NOMO-1 (cell line): ENCODE results near the gene RBPMS2.

Experiments used
- DNase-seq, 2 experiments: peaks; one replicate each; lab custom pipeline; 2025; ENCODE audit not compliant: unreplicated experiment in 2 of 2; lab: John Stamatoyannopoulos, UW

Gene RBPMS2

DNA sequence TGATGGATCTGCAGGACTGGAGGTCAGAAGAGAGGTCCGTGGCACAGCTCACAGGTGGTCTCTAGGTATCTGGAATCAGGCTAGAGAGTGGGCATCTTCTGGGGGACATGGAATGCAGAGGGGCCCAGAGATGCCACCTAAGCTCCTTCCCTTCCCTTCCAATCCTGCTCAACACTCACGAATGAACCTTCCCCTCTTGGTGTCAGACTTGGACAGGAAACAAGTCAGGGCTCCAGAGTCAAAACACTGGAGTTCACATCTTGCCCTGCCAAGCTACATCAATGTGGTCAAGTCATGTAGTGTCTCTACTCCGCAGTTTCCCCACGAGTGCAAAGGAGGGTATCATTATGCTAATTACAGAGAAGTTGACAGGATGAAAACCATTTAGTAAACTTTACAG is 16.0 kb upstream of the RBPMS2 start:
- DNase-seq = no peak

DNA sequence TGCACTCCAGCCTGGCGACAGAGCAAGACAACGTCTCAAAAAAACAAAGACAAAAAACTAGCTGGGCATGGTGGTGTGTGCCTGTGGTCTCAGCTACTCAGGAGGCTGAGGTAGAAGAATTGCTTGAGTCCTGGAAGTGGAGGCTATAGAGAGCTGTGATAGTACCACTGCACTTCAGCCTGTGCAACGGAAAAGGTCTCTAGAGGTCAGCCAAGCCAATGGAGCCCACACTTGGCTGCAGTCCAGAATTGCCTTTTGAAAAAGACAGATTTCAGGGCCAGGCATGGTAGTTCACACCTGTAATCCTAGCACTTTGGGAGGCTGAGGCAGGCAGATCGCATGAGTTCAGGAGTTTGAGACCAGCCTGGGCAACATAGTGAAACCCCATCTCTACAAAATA is 8.4 kb upstream of the RBPMS2 start:
- no peak for DNase-seq

DNA sequence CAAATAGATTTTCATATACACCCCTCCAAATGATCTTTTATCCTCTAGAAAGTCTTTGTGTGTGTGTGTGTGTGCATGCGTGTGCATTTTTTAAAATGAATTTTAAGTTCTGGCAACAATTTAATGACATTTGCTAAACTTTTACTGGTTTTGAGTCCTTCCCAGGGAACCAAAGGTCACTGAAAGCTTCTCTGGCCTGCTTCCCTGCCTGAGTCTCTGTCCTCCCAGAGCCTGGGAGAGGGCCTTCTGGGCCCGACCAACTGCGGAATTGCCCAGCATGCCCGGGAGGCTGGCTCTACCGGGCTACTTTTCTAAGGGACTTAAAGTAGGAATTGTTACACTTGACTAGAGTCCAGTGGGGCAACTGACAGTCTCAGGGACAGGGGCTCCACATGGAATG is 7.4 kb upstream of the RBPMS2 start:
- DNase-seq = no peak

DNA sequence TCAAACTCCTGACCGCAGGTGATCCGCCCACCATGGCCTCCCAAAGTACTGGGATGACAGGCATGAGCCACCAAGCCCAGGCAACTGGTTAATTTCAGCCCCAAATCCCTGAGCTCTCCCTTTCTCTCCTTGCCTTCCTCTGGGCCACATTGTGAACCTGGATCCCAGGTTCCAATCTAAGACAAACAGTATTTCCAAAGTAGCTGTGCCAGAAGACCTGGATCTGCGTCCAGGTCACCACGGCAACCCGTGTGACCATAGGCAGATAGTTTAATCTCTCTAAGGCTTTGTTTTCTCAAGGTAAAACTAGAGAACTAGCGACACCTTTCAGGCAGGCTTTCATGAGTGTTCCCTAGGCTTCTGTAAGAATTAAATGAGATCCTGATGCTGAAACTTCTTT is 5.9 kb upstream of the RBPMS2 start:
- no peak for DNase-seq

DNA sequence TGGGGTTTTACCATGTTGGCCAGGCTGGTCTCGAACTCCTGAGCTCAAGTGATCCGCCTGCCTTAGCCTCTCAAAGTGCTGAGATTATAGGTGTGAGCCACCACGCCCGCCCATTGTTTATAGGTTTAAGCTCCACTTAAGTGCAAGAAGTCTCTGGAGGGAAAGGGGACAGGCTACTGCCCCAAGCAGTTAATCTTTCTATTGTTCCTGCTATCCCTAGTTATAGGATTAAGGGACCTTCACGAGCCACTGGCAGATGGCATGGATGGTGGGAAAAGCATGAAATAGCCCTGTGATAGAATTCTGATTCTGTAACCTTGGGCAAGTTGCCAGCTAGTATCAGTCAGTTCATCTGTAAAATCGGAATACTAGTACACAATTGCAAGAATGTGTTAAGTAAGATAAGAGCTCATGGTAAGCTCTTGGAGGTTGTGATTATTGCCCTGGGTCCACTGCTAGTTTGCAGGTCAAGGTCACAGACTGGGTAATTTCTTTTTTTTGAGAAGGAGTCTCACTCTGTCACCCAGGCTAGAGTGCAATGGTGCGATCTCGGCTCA is 5.3 kb upstream of the RBPMS2 start:
- DNase-seq = no peak

DNA sequence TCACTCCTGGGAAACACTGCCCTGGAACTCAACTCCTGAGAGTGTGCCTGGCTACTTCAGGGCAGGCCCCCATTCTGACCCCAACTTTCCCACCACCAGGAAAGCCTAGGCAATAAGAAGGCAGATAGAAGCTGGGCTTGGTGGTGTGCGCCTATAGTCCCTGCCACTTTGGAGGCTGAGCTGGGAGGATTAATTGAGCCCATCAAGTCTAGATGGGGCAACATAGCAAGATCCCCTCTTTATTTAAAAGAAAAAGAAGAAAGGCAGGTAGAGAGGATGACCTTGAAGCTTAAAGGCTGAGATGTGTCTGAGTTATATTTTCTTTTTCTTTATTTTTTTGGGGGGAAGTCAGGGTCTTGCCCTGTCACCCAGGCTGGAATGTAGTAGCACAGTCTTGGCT is 4.2 kb upstream of the RBPMS2 start:
- DNase-seq = no peak

- DNase-seq = no peak
Observed at GRCh38 chr15:64779024-64779423, 3.6 kb upstream of the RBPMS2 start.

DNA sequence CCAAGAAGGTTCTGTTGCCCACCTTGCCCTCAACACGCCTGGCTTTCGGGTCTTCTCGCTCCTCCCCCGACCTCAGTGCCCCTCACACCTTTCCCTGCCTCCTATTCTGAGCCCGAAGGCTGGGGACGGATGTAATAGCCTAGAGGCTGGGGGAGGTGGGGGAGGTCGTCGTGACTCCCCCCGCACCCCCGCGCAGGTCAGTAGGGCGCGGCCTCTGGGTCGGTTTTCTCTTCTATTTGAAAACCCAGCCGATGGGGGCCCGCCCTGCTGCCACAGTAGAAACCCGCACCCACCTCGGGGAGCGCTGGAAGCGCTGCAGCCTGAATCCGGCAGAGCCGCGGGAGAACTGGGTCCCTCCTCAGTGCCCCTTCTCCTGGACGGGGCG is 1.0 kb upstream of the RBPMS2 start:
- DNase-seq = no peak

GRCh38 chr15:64774629-64775493 is 528 bp downstream of the RBPMS2 start:
- no peak for DNase-seq

- DNase-seq = no peak
Observed at GRCh38 chr15:64774037-64774628, 1.3 kb downstream of the RBPMS2 start.

- no peak for DNase-seq
Observed at GRCh38 chr15:64773606-64774005, 1.8 kb downstream of the RBPMS2 start.

DNA sequence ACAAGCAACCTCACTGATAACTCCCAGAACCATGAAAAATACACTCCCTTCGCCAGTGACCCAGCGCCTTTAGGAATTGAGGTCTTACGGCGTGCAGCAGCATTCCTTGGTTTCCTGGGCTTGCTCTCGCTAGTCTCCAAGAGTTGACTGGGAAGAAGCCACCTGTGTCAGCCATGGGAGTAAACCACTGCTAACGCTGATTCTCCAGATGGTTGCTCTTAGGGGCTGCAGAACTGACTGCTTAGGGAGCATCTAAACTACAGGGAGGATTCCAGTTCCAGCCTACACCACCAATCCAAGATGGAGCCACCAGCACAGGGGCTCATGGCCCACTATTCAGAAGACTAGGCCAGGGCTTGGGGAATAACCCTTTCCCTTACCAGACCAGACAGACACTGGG is 2.4 kb downstream of the RBPMS2 start:
- DNase-seq = no peak

- DNase-seq = no peak
Observed at GRCh38 chr15:64772488-64772887, 2.9 kb downstream of the RBPMS2 start.

GRCh38 chr15:64770626-64771025 is 4.8 kb downstream of the RBPMS2 start:
- DNase-seq = no peak

DNA sequence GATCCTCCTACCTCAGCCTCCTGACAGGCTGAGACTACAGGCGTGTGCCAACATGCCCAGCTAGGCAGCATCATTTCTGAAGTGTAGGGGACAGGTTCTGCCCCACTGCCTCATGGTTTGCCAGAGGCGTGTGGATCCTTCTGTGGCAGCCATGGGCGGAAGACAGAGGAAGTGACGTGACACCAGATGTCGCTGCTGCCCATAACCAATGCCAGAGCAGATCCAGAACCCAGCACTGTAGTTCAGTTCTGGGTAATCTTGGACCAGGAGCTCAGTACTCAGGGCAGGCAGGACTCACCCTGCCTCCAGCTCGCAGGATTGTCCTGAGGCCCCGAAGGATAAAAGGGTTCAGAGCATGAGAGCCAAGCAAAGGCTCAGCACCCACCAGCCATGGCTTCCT is 8.2 kb downstream of the RBPMS2 start:
- no peak for DNase-seq

- no peak for DNase-seq
Observed at GRCh38 chr15:64766058-64766457, 9.3 kb downstream of the RBPMS2 start.

- DNase-seq = no peak
Observed at GRCh38 chr15:64763874-64764273, 11.5 kb downstream of the RBPMS2 start.

DNA sequence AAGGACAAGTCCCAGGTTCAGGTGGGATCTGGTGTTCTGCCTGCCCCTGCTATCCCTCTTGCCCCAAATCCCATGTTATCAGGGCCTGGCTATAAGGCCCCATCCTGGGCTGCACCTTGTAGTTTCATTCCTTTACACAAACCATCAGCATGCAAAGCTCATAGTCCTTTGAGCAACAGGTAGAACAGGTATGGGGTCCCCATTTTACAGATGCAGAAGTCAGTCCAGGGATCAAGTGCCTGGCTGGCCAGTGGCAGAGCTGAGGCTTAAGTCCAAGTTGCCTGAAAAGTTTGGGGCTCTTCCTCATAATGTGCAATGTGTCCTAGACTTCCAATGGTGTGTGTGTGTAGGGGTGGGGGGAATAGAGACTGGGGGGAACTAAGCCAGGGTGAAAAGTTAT is 11.9 kb downstream of the RBPMS2 start:
- DNase-seq = no peak

- DNase-seq = no peak
Observed at GRCh38 chr15:64763021-64763420, 12.4 kb downstream of the RBPMS2 start.

GRCh38 chr15:64762546-64762945 is 12.8 kb downstream of the RBPMS2 start:
- DNase-seq = no peak

GRCh38 chr15:64761156-64761555 is 14.2 kb downstream of the RBPMS2 start:
- no peak for DNase-seq

DNA sequence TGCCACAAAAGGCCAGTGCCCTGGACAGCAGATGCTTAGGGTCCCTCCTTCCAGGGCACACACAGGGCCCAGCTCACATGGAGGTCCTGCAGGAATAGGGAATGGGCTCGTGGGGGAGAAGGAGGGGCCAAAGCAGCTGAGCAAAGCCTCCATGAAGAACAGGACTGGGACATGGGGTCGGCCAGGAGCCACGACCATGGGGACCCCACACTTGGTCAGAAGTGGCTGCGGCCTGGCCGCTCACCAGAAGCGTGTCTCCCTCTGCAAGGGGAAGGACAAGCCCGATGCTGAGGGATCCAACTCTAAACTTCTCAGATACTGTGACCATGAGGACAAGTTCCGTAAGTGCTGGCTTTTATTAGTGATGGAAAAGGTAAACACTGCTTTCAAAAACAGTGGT is 15.3 kb downstream of the RBPMS2 start:
- DNase-seq = no peak
